Measurements from ENCODE around the gene GNG14. TPM values are rescaled to one million over a fixed set of nuclear protein-coding genes. Genes with fewer than 3 reads are reported as not detected.
"Not testable (repeated sequence)": the region's sequence is repeated elsewhere in the genome, so short reads cannot be mapped to it uniquely, and the experiment has no call there.

GNG14 gene
- total RNA-seq, 2 experiments from 2014 or later: not detected

- CTCF ChIA-PET: interaction anchor here (1.0 kb wide), 1 partner anchor 10 kb away, joined by 6 read pairs; no protein-coding TSS in a partner anchor
- H3K27ac Mint-ChIP-seq; POLR2A ChIA-PET; intact Hi-C loops (cut with DNase I, micrococcal nuclease); H3K9me3 Mint-ChIP-seq (ENCODE audit: low read depth); H3K4me3 Mint-ChIP-seq; H3K27me3 Mint-ChIP-seq; ATAC-seq; DNase-seq; H3K4me1 Mint-ChIP-seq: not testable (repeated sequence)
- peaks cover 53% of the 10 kb centered on the region for H3K36me3 Mint-ChIP-seq (ENCODE audit: low read depth)
These were observed 25.5 kb downstream of the GNG14 start for GRCh38 chr19:12713304-12713703.

GRCh38 chr19:12715102-12715501 lies 27.3 kb downstream of the GNG14 start:
- DNase-seq (no peak), ATAC-seq (no peak)
- CTCF ChIA-PET: interaction anchor here (0.9 to 1.5 kb wide), 3 partner anchors 18 to 133 kb away, joined by 3 to 6 read pairs (median 4); no protein-coding TSS in a partner anchor
- no peaks in the 10 kb centered on the region for H3K9me3 Mint-ChIP-seq (ENCODE audit: low read depth)
- no peak overlapping the region for H3K27ac Mint-ChIP-seq
- POLR2A ChIA-PET: no interaction called here
- peaks cover 62% of the 10 kb centered on the region for H3K36me3 Mint-ChIP-seq (ENCODE audit: low read depth)
- H3K4me1 Mint-ChIP-seq: peaks cover 19% of the 10 kb centered on the region
- H3K4me3 Mint-ChIP-seq: no peak overlapping the region
- H3K27me3 Mint-ChIP-seq: no peaks in the 10 kb centered on the region
- intact Hi-C loops (cut with DNase I, micrococcal nuclease): loop anchor here in 1 of 2 experiments (5.0 kb wide), 1 partner anchor 42 kb away; no protein-coding TSS in a partner anchor

GRCh38 chr19:12715929-12716328 lies 28.1 kb downstream of the GNG14 start:
- intact Hi-C loops (cut with DNase I, micrococcal nuclease): loop anchor here in 1 of 2 experiments (5.0 kb wide), 1 partner anchor 41 kb away; no protein-coding TSS in a partner anchor
- ATAC-seq: no peak
- Mint-ChIP-seq H3K27ac (no peak overlapping the region), H3K36me3 (ENCODE audit: low read depth) (peaks cover 59% of the 10 kb centered on the region), H3K27me3 (no peaks in the 10 kb centered on the region), H3K4me3 (no peak overlapping the region), H3K4me1 (peaks cover 26% of the 10 kb centered on the region), H3K9me3 (ENCODE audit: low read depth) (no peaks in the 10 kb centered on the region)
- ChIA-PET POLR2A (no interaction called here), CTCF (interaction anchor here (0.9 to 1.7 kb wide), 5 partner anchors 17 to 132 kb away, joined by 3 to 6 read pairs (median 4); no protein-coding TSS in a partner anchor)
- DNase-seq: no peak

- no peaks in the 10 kb centered on the region for H3K27me3 Mint-ChIP-seq
- peaks cover 53% of the 10 kb centered on the region for H3K36me3 Mint-ChIP-seq (ENCODE audit: low read depth)
- ChIA-PET POLR2A (no interaction called here), CTCF (interaction anchor here (1.8 to 3.5 kb wide), 2 partner anchors 37 to 40 kb away, joined by 4 to 12 read pairs; no protein-coding TSS in a partner anchor)
- peaks cover 35% of the 10 kb centered on the region for H3K4me1 Mint-ChIP-seq
- DNase-seq: no peak
- peak overlapping the region; percentile 99 for H3K4me3 Mint-ChIP-seq
- peak overlapping the region; percentile 88 for H3K27ac Mint-ChIP-seq
- no peaks in the 10 kb centered on the region for H3K9me3 Mint-ChIP-seq (ENCODE audit: low read depth)
- intact Hi-C loops (cut with DNase I, micrococcal nuclease): loop anchor here (5.0 kb wide), 2 partner anchors 217 to 227 kb away; partner anchors contain the start of genes CALR (in 1 of the 2) and RAD23A (in 1 of the 2)
- no peak for ATAC-seq
These were observed 32.5 kb downstream of the GNG14 start for GRCh38 chr19:12720296-12720695.

- Mint-ChIP-seq H3K27ac (peak overlapping the region; percentile 88), H3K36me3 (ENCODE audit: low read depth) (peaks cover 49% of the 10 kb centered on the region), H3K27me3 (no peaks in the 10 kb centered on the region), H3K9me3 (ENCODE audit: low read depth) (no peaks in the 10 kb centered on the region), H3K4me1 (peaks cover 35% of the 10 kb centered on the region), H3K4me3 (peak overlapping the region; percentile 99)
- CTCF ChIA-PET: interaction anchor here (0.8 to 4.5 kb wide), 4 partner anchors 10 to 36 kb away, joined by 3 to 36 read pairs (median 8); partner anchors contain the start of genes GET3 and TRIR
- DNase-seq: peak; percentile 43
- intact Hi-C loops (cut with DNase I, micrococcal nuclease): loop anchor here (5.0 kb wide), 2 partner anchors 216 to 226 kb away; partner anchors contain the start of genes CALR (in 1 of the 2) and RAD23A (in 1 of the 2)
- ATAC-seq: no peak
- POLR2A ChIA-PET: interaction anchor here (0.6 to 3.5 kb wide), 5 partner anchors 12 to 85 kb away, joined by 3 to 48 read pairs (median 3); partner anchors contain the start of genes GET3 and TRIR
These were observed 33.3 kb downstream of the GNG14 start for GRCh38 chr19:12720851-12721655.

GRCh38 chr19:12721656-12722565 lies 34.1 kb downstream of the GNG14 start:
- Mint-ChIP-seq H3K9me3 (ENCODE audit: low read depth) (no peaks in the 10 kb centered on the region), H3K4me1 (peaks cover 35% of the 10 kb centered on the region), H3K36me3 (ENCODE audit: low read depth) (peaks cover 48% of the 10 kb centered on the region), H3K27me3 (no peaks in the 10 kb centered on the region), H3K27ac (peak overlapping the region; percentile 79), H3K4me3 (peak overlapping the region; percentile 99)
- peak; percentile 27 for ATAC-seq
- DNase-seq: peak; percentile 73
- CTCF ChIA-PET: interaction anchor here (0.8 to 4.5 kb wide), 9 partner anchors 8 to 125 kb away, joined by 3 to 36 read pairs (median 6); partner anchors contain the start of genes GET3 and TRIR
- intact Hi-C loops (cut with DNase I, micrococcal nuclease): loop anchor here (1.0 to 5.0 kb wide), 8 partner anchors 26 to 225 kb away; partner anchors contain the start of genes DHPS (in 2 of the 2), CALR (in 1 of the 2), FBXW9 (in 1 of the 2) and HOOK2 (in 1 of the 2)
- POLR2A ChIA-PET: interaction anchor here (0.6 to 3.5 kb wide), 9 partner anchors 8 to 415 kb away, joined by 3 to 48 read pairs (median 3); partner anchors contain the start of genes GET3 and TRIR

DNA sequence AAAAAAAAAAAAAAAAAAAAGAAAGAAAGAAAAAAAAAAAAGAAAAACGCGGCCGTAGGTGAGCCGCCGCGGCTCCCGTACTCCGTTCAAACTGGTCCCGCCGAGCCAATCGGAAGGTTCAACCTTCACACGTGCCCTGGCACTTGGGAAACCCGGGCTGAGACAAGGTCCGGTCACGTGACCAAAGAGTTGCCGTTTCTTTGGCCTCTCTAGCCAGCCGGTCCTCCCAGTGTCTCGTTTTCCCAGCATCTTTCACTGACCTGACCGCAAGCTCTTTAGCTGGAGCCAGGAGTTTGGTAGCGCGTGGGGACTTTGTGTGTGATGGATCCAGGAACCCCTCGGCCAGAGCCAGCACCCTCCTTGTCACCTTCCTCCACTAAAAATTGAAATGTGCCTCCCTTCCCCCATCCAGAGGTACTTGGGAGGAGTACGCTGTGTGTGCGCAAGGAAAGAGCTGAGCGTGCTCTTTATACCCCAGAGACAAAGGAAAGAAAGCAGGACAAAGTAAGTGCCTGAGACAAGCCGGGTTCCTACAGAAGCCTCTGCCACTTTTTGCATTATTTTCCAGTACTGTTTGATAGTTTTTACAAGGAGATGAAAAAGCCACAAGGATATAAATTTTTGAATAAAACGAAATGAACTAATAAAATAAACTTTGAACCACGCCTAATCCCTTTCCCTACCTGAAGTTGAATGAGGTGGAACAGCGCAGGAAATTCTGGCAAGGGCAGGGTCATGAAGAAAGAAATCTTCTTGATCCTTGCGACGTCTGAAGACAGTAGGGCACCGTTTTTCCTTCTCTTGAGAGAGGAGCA lies 35.0 kb downstream of the GNG14 start:
- CTCF ChIA-PET: interaction anchor here (0.8 to 4.5 kb wide), 10 partner anchors 9 to 124 kb away, joined by 3 to 36 read pairs (median 6); partner anchors contain the start of gene TRIR
- DNase-seq (peak; percentile 97), ATAC-seq (peak; percentile 84)
- no peaks in the 10 kb centered on the region for H3K27me3 Mint-ChIP-seq
- intact Hi-C loops (cut with DNase I, micrococcal nuclease): loop anchor here (1.0 to 5.0 kb wide), 10 partner anchors 11 to 225 kb away; partner anchors contain the start of genes DHPS (in 2 of the 2), CALR (in 1 of the 2), FBXW9 (in 1 of the 2) and HOOK2 (in 1 of the 2)
- H3K36me3 Mint-ChIP-seq (ENCODE audit: low read depth): peaks cover 47% of the 10 kb centered on the region
- no peaks in the 10 kb centered on the region for H3K9me3 Mint-ChIP-seq (ENCODE audit: low read depth)
- H3K4me3 Mint-ChIP-seq: peak overlapping the region; percentile 99
- H3K27ac Mint-ChIP-seq: peak overlapping the region; percentile 90
- POLR2A ChIA-PET: interaction anchor here (0.5 to 3.5 kb wide), 10 partner anchors 9 to 414 kb away, joined by 3 to 48 read pairs (median 4); partner anchors contain the start of genes GET3, JUNB and TRIR
- H3K4me1 Mint-ChIP-seq: peaks cover 35% of the 10 kb centered on the region

GRCh38 chr19:12723381-12723640 lies 35.5 kb downstream of the GNG14 start:
- Mint-ChIP-seq H3K4me1 (peaks cover 34% of the 10 kb centered on the region), H3K27me3 (no peaks in the 10 kb centered on the region), H3K9me3 (ENCODE audit: low read depth) (no peaks in the 10 kb centered on the region), H3K4me3 (peak overlapping the region; percentile 99), H3K36me3 (ENCODE audit: low read depth) (peaks cover 51% of the 10 kb centered on the region), H3K27ac (peak overlapping the region; percentile 90)
- no peak for DNase-seq
- ChIA-PET POLR2A (interaction anchor here (0.5 to 3.5 kb wide), 8 partner anchors 9 to 70 kb away, joined by 3 to 48 read pairs (median 4); partner anchors contain the start of genes FBXW9, GET3, JUNB and TRIR), CTCF (interaction anchor here (0.8 to 4.5 kb wide), 11 partner anchors 8 to 177 kb away, joined by 3 to 36 read pairs (median 6); partner anchors contain the start of gene TRIR)
- ATAC-seq: no peak
- intact Hi-C loops (cut with DNase I, micrococcal nuclease): loop anchor here (1.0 to 5.0 kb wide), 4 partner anchors 10 to 224 kb away; partner anchors contain the start of genes CALR (in 1 of the 2), RAD23A (in 1 of the 2) and TRIR (in 1 of the 2)

- intact Hi-C loops (cut with DNase I, micrococcal nuclease): loop anchor here (1.0 to 5.0 kb wide), 4 partner anchors 9 to 223 kb away; partner anchors contain the start of genes CALR (in 1 of the 2), RAD23A (in 1 of the 2) and TRIR (in 1 of the 2)
- DNase-seq (peak; percentile 85), ATAC-seq (peak; percentile 63)
- H3K4me1 Mint-ChIP-seq: peaks cover 29% of the 10 kb centered on the region
- peak within 1 kb of the TSS; percentile 99 for H3K4me3 Mint-ChIP-seq
- ChIA-PET CTCF (interaction anchor here (0.6 to 4.5 kb wide), 16 partner anchors 8 to 178 kb away, joined by 3 to 36 read pairs (median 5); partner anchors contain the start of gene TRIR), POLR2A (interaction anchor here (0.5 to 3.5 kb wide), 7 partner anchors 9 to 1224 kb away, joined by 3 to 48 read pairs (median 4); partner anchors contain the start of genes FBXW9, JUNB and TRIR)
- no peaks in the 10 kb centered on the region for H3K9me3 Mint-ChIP-seq (ENCODE audit: low read depth)
- H3K27me3 Mint-ChIP-seq: no peaks in the 10 kb centered on the region
- H3K27ac Mint-ChIP-seq: peak within 1 kb of the TSS; percentile 90
- peaks cover 51% of the 10 kb centered on the region for H3K36me3 Mint-ChIP-seq (ENCODE audit: low read depth)
These were observed 36.0 kb downstream of the GNG14 start, which contains the start of gene TNPO2 for GRCh38 chr19:12723641-12724426. TSS of gene TNPO2 (minus strand) at chr19:12723932. CDS start at chr19:12720977, 2,955 bp downstream.
